Uterus (tissue), 2 donors: Measurements from ENCODE around the gene ATRN.

Experiments used
- CTCF ChIP-seq, 4 experiments: fragments of 200-600 bp in 2 of 4; fragments of 450-650 bp in 2 of 4; sonication (generic) in 2 of 4; IDR thresholded peaks; one replicate each; pipeline ENCODE4 v1.5.1; 2016 to 2019; ENCODE audit warnings: antibody characterized with exemption in 4 of 4, mild to moderate bottlenecking in 2 of 4, moderate library complexity in 1 of 4
- POLR2A ChIP-seq, 2 donors: fragments of 450-650 bp; IDR thresholded peaks; one replicate each; pipeline ENCODE4 v1.6.1; 2016; ENCODE audit warnings: antibody characterized with exemption in 2 of 2, mild to moderate bottlenecking in 1 of 2, moderate library complexity in 1 of 2

- no peak for TF ChIP-seq CTCF (IDR thresholded peaks at IDR 0.05)
- no peak for TF ChIP-seq POLR2A (IDR thresholded peaks at IDR 0.05)
Measured at GRCh38 chr20:3621111-3621510, 150.3 kb downstream of the ATRN start.
